Measurements from ENCODE around the gene INAFM2. TPM values are rescaled to one million over a fixed set of nuclear protein-coding genes. Genes with fewer than 3 reads are reported as not detected.

Gene INAFM2
- total RNA-seq, 1 donor from 2014 or later, result 18.2 TPM

GRCh38 chr15:40368719-40369473 is 45.4 kb downstream of the INAFM2 start:
- no peaks in the 10 kb centered on the region for H3K79me2 ChIP-seq (ENCODE audit: low read depth)
- Mint-ChIP-seq H3K27ac (peak overlapping the region; percentile 96), H3K27me3 (ENCODE audit: insufficient read depth, low read depth) (peaks cover 23% of the 10 kb centered on the region), H3K4me1 (peaks cover 4% of the 10 kb centered on the region), H3K4me3 (peak overlapping the region; percentile 74), H3K9me3 (no peaks in the 10 kb centered on the region), H3K36me3 (no peaks in the 10 kb centered on the region)
- no peaks in the 10 kb centered on the region for H3K36me3 ChIP-seq
- H3K27ac ChIP-seq, result no peak overlapping the region
- no peaks in the 10 kb centered on the region for H4K20me1 ChIP-seq (ENCODE audit: low read depth)
- H3K4me1 ChIP-seq, result no peaks in the 10 kb centered on the region
- no peak overlapping the region for H3K4me3 ChIP-seq
- no peak overlapping the region for H3K4me2 ChIP-seq
- no peaks in the 10 kb centered on the region for H3K9me3 ChIP-seq (ENCODE audit: low read depth)
- H3F3A ChIP-seq (ENCODE audit: low read depth), result no peaks in the 10 kb centered on the region
- no peak overlapping the region for H3K9ac ChIP-seq
- DNase-seq (ENCODE audit: low spot score), result no peak
- H3K27me3 ChIP-seq, result peaks cover 60% of the 10 kb centered on the region
- no peak for TF ChIP-seq EZH2phosphoT487 (IDR thresholded peaks at IDR 0.05)
- H2AFZ ChIP-seq (replicated peaks), result no peak overlapping the region

- H3K4me1 Mint-ChIP-seq, result peaks cover 4% of the 10 kb centered on the region
- no peaks in the 10 kb centered on the region for H3K9me3 Mint-ChIP-seq
- H3K4me1 ChIP-seq, result no peaks in the 10 kb centered on the region
- H3K79me2 ChIP-seq (ENCODE audit: low read depth), result no peaks in the 10 kb centered on the region
- H3K27me3 Mint-ChIP-seq (ENCODE audit: insufficient read depth, low read depth), result peaks cover 22% of the 10 kb centered on the region
- H3K4me3 ChIP-seq, result no peak overlapping the region
- peaks cover 60% of the 10 kb centered on the region for H3K27me3 ChIP-seq
- no peak overlapping the region for H3K4me2 ChIP-seq
- H3K9ac ChIP-seq, result no peak overlapping the region
- H3K4me3 Mint-ChIP-seq, result peak overlapping the region; percentile 74
- TF ChIP-seq EZH2phosphoT487 (IDR thresholded peaks at IDR 0.05) (no peak), CTCF (IDR thresholded peaks at IDR 0.05) (no peak), EZH2 (IDR thresholded peaks at IDR 0.05) (no peak)
- H2AFZ ChIP-seq (replicated peaks), result no peak overlapping the region
- H3K36me3 ChIP-seq, result no peaks in the 10 kb centered on the region
- no peak overlapping the region for H3K27ac Mint-ChIP-seq
- no peaks in the 10 kb centered on the region for H3K36me3 Mint-ChIP-seq
- H3K27ac ChIP-seq, result no peak overlapping the region
- no peaks in the 10 kb centered on the region for H3F3A ChIP-seq (ENCODE audit: low read depth)
- no peaks in the 10 kb centered on the region for H3K9me3 ChIP-seq (ENCODE audit: low read depth)
- no peaks in the 10 kb centered on the region for H4K20me1 ChIP-seq (ENCODE audit: low read depth)
- no peak for DNase-seq (ENCODE audit: low spot score)
These were observed 46.0 kb downstream of the INAFM2 start for GRCh38 chr15:40369474-40369869.

- Histone ChIP-seq H3K79me2 (ENCODE audit: low read depth) (no peaks in the 10 kb centered on the region), H3K9me3 (ENCODE audit: low read depth) (no peaks in the 10 kb centered on the region), H3K4me3 (no peak overlapping the region), H2AFZ (replicated peaks) (no peak overlapping the region), H3K4me1 (no peaks in the 10 kb centered on the region), H3F3A (ENCODE audit: low read depth) (no peaks in the 10 kb centered on the region), H3K4me2 (no peak overlapping the region), H3K27ac (no peak overlapping the region), H3K36me3 (no peaks in the 10 kb centered on the region), H4K20me1 (ENCODE audit: low read depth) (no peaks in the 10 kb centered on the region), H3K27me3 (peaks cover 60% of the 10 kb centered on the region), H3K9ac (no peak overlapping the region)
- no peak overlapping the region for H3K4me3 Mint-ChIP-seq
- H3K27me3 Mint-ChIP-seq (ENCODE audit: insufficient read depth, low read depth), result peaks cover 26% of the 10 kb centered on the region
- H3K36me3 Mint-ChIP-seq, result no peaks in the 10 kb centered on the region
- DNase-seq (ENCODE audit: low spot score), result no peak
- no peak overlapping the region for H3K27ac Mint-ChIP-seq
- no peaks in the 10 kb centered on the region for H3K9me3 Mint-ChIP-seq
- peaks cover 4% of the 10 kb centered on the region for H3K4me1 Mint-ChIP-seq
- no peak for TF ChIP-seq EZH2phosphoT487 (IDR thresholded peaks at IDR 0.05)
- no peak for TF ChIP-seq CTCF (IDR thresholded peaks at IDR 0.05)
- no peak for TF ChIP-seq EZH2 (IDR thresholded peaks at IDR 0.05)
These were observed 46.5 kb downstream of the INAFM2 start for GRCh38 chr15:40369971-40370370.

- no peak for DNase-seq (ENCODE audit: low spot score)
These were observed 49.5 kb downstream of the INAFM2 start for GRCh38 chr15:40372981-40373380.

More at GRCh38 chr15:40372981-40373380, 49.5 kb downstream of the INAFM2 start:
- Histone ChIP-seq H2AFZ (replicated peaks) (no peak overlapping the region), H3K27me3 (peaks cover 30% of the 10 kb centered on the region), H3K4me1 (no peaks in the 10 kb centered on the region), H3K79me2 (ENCODE audit: low read depth) (no peaks in the 10 kb centered on the region), H3K4me2 (no peak overlapping the region), H3K9me3 (ENCODE audit: low read depth) (no peaks in the 10 kb centered on the region), H3K36me3 (no peaks in the 10 kb centered on the region), H3K9ac (no peak overlapping the region), H3K27ac (no peak overlapping the region), H4K20me1 (ENCODE audit: low read depth) (no peaks in the 10 kb centered on the region), H3F3A (ENCODE audit: low read depth) (no peaks in the 10 kb centered on the region), H3K4me3 (no peak overlapping the region)
- Mint-ChIP-seq H3K4me3 (no peak overlapping the region), H3K27me3 (ENCODE audit: insufficient read depth, low read depth) (peaks cover 12% of the 10 kb centered on the region), H3K36me3 (no peaks in the 10 kb centered on the region), H3K27ac (no peak overlapping the region), H3K9me3 (no peaks in the 10 kb centered on the region), H3K4me1 (peaks cover 4% of the 10 kb centered on the region)
- TF ChIP-seq EZH2 (IDR thresholded peaks at IDR 0.05) (no peak), EZH2phosphoT487 (IDR thresholded peaks at IDR 0.05) (no peak), CTCF (IDR thresholded peaks at IDR 0.05) (no peak)
